ENCODE measurements around the gene NSA2.
A peak's percentile ranks its signal among the peaks of the same experiment; 100 is the strongest.
"Not testable (repeated sequence)": the region's sequence is repeated elsewhere in the genome, so short reads cannot be mapped to it uniquely, and the experiment has no call there.

The NSA2 gene

DNA sequence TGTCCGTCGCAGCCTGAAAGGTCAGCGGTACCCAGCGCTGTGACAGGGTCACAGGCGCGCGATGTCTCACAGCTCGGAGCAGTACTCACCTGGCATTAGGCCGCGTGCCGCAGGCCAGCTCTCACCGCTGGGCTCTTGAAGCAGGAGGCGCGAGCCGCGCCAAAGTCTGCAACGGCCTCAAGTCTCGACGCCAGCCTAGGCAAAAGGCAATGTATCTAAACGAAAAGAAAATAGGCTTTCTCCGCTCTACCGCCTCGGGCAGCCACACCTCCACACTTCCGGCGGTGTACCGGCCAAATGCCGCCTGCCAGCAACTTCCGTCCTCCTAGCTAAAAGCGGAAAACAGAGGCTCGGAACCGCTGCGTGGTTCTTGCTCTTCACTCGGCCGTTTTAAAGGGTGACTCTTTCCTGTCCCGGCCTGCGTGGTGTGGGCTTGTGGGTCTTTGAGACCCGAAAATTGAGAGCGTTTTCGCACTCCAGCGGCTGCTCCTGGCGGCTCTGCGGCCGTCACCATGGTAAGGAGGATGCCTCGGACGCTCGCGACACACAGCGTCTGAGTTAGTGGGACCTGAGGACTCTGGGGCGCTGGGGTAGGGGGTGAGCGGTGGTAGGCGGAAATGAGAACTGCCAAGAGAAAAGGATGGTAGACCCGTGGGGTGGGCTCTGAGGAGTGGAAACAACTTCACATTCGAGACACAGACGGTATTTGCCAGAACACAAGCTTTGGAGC lies at the start of gene NSA2, which contains the start of gene GFM2:
Gene NSA2, plus strand, starts transcription at position 401 of the 730 bp plus-strand sequence. Its CDS starts 112 bp downstream, at position 513.
Gene GFM2, minus strand, starts transcription at position 269 of the 730 bp plus-strand sequence. CDS start 3,375 bp downstream, outside the sequence.
- peak; percentile 74 for DNase-seq

DNA sequence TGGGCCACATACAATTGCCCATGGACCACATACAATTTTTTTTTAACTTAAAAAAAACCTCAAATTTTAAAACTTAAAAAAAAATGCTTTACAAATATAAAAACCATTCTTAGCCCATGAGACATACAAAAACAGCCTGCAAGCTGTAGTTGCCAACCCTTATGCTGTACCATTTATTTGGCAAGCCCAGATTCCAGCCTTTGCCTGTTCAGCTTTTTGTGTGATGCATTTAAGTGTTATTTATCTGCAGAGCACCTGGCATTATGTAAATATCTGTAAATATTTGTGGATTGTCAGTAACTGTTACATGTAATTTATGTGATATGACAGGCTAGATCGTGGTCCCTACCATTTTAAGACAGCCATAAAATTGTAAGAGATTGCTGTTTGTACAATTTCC lies 49.5 kb upstream of the NSA2 start:
- no peak for DNase-seq

DNA sequence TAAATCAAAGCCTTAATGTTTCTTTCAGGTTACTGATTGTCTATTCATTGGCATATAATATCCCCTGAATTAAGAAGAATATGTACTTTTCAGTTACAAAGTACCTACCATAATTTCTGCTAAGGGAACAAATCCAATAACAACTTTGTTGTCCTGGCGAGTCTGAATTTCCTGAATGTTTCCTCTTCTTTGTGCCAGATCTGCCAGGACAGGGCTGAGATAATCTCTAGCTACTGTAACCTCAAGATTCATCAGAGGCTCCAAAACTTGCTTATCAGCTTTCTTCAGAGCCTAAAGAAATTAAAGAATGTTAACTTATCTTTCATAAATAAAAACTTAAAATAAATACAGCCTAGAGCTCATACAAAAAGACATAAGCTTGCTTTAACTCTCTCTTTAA lies 44.8 kb upstream of the NSA2 start:
- no peak for DNase-seq

DNA sequence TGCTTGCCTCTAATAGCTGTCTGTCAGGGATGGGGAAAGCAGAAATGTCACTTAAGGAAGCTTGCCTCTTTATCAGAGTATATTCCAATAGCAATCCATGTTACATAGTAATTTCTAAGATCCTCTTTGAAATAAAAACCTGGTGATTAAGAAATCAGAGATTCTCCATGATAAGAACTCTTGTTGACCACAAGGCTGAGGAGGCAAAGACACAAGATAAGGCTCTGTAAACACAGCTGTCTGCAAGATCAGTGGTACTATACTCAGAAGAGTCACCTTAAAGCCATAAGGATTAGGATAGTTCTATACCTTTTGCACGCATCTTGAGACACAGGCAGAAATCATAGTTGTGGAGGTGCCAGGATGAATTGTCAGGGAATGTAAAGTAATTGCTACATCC lies 41.7 kb upstream of the NSA2 start:
- DNase-seq = peak; percentile 1

DNA sequence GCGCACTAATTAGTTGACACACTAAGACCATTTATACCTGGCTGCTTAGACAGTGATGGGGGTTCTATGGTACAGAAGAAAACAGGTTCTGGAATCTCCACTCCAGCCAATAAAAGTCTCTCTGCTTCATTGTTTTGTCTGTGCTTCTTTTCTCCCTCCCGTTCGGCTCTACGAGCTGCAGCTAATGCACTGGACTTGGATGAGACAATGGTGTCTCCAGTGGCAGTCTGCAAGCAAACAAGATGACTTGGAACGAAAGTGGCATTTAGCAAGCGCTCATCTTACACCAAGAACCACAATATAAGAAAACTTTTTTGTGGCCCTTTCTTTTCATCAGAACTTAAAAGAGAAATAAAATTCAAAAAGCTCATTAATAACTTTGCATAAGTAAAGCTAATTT lies 30.3 kb upstream of the NSA2 start:
- no peak for DNase-seq

DNA sequence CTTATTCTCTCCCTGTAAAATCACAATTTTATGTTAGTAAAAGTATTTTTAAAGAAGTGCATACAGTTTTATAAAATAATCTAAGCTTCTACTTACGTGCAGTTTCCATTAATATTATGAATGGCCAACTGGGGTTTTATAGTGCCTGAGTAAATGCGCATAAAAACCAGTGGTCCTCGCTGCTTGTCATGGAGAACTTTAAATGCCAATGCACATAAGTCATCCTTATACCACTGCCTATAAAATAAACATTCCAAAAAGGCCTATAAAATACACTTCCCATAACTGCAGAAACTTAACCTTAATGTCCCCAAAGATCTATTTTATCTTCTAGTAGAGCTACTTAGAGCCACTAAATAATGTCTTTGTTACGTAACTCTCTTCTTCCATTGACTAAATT lies 28.6 kb upstream of the NSA2 start:
- no peak for DNase-seq

DNA sequence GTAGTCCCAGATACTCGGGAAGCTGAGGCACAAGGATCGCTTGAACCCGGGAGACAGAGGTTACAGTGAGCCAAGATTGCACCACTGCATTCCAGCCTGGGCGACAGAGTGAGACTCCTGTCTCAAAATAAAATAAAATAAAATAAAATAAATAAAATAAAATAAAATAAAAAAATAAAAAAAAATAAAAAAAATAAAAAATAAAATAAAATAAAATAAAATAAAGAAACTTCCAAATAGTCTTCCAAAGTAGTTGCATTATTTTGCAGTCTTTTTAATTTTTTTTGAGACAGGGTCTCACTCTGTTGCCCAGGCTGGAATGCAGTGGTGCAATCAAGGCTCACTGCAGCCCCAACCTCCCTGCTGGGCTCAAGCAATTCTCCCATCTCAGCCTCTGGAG lies 18.3 kb upstream of the NSA2 start:
- not testable (repeated sequence) for DNase-seq

DNA sequence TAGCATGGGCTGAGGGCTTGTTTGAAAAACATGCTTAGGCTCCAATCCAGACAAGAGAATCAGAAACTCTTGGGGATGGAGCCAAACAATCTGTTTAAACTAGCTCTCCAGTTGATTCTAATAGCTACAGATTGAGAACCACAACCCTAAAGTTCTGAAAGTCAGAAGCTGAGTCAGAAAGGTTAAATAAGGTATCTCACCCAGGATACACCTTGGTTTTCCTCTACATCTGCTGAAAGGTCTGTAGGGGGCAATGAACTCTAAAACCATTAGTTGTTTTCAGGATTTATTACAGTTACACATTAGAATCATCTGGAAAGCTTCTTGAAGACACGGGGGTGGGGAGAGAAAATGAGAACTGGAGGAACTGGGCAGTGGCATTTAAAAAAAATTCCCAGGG lies 5.8 kb upstream of the NSA2 start:
- DNase-seq = no peak

DNA sequence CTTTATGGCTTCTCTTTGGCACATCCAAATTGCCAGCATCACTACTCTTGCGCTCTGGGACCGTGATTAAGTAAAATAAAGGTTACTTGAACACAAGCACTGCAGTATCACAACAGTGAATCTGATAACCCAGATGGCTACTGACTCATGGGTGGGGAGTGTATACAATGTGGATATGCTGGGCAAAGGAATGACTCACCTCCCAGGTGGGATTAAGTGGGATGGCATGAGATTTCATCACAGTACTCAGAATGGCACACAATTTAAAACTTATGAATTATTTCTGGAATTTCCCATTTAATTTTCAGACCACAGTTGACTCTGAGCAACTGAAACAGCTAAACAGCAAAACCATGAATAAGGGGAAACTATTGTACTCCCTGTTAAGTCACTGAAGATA lies 4.5 kb upstream of the NSA2 start:
- no peak for DNase-seq

DNA sequence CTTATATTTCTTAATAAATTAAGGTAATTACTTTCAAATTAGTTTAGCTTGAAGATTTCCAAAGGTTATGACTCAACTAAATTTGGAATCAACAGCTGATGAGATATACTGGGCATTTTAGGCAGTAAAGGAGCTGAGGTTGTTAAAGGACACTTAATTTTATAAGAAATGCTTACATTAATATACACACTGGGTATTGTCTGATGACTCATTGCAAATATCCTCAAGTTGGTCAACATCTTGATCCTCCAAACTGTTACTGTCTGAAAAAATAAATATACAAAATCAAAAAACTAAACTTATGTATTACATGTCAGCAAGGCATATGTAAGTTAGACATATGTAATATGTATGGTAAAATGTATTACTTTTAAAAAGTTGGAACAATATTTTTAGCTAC lies 3.5 kb upstream of the NSA2 start:
- DNase-seq = no peak

DNA sequence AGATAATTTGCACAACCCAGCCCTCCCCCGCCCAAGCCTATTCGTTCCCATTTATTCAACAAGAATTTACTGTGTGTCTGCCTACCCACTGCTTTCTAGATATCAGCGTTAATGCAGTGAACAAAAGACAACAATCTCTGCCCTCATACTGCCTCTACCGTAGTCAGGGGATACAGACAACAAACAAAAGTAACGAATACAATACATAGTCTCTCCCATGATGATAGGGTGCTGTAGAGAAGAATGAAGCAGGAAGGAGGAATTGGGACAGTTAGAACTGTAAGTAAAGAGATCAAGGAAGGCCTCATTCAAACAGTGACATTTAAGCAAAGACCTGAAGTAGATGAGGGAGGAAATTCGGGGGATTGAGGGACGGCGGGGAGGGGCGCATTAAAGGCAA lies 1.8 kb upstream of the NSA2 start:
- DNase-seq = no peak

DNA sequence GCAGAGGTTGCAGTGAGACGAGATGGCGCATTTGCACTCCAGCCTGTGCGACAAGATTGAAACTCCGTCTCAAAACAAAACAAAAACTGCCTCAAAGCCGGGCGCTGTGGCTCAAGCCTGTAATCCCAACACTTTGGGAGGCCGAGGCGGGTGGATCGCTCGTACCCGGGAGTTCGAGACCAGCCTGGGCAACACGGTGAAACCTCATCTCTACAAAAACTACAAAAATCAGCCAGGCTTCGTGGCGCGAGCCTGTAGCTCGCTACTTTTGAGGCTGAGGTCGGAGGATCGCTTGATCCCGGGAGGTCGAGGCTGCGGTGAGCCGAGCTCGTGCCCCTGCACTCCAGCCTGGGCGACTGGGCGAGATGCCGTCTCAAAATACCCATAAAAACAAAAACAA lies 1.1 kb upstream of the NSA2 start:
- no peak for DNase-seq

DNA sequence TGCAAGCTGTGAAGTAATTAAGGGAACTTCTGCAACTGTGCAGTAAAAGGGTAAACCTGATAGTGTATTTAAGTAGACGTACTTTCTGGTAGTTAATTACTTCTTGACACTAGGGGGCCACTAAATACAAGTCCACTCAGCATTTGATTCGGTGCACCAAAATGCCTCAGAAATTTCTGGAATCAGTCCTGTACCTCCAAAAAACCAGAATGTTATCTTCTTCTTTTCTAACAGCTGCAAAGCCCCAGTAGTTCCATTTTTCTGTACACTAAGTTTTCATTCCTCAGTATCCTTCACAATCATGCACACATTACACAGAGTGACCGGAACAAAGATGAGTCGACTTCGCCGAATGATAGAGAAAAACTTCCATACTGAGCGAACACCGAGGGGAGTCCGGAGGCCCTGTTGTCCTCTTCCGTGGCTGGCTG lies 616 bp upstream of the NSA2 start:
- DNase-seq = peak; percentile 1

DNA sequence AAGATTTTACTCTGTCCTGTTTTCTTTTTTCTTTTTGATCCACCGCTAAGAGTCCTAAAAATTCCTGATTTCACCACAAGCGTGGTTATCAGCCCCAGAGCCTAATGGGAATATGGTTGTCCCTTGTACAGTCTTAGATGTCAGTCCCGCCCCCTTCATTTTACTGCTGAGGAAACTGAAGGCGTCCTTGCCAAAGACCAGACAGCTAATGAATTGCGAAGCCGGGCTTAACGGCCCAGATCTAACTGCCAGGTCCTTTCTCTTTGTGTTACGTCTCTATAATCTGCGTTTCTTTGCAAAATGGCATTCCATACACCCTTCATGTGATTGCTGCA lies 497 bp downstream of the NSA2 start:
- DNase-seq = no peak

DNA sequence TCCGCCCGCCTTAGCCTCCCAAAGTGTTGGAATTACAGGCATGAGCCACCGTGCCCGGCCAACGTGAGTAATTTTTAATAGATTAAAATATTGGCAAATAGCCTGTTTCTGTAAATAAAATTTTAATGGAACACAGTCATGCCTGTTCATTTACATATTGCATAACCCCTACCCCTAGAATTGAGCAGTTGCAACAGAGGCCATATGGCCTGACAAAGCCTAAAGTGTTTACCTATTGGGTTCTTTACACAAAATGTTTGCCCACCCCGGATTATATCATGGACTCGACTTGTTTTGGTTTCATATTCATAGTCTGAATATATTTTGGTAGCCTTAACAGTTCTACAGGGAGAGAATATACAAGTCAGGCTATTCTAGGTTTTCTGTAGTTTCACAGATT lies 5.3 kb downstream of the NSA2 start:
- no peak for DNase-seq

DNA sequence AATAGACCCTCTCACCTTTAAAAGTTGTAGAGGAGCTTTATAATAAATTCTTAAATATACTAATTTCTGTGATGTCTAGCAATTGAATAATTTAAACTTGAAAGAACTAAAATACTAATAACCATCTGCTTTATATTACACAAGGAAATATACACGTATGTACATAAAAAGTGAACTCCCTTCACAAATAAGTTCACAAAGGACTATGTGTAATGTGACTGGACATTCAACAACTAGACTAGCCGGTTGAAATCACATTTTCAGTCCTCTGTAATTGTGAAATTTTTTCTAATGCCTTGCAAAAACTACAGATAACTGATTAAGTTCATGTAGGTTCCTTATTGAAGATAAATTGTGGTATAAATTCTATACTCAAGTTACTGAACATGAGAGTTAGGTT lies 11.6 kb downstream of the NSA2 start:
- DNase-seq = no peak

DNA sequence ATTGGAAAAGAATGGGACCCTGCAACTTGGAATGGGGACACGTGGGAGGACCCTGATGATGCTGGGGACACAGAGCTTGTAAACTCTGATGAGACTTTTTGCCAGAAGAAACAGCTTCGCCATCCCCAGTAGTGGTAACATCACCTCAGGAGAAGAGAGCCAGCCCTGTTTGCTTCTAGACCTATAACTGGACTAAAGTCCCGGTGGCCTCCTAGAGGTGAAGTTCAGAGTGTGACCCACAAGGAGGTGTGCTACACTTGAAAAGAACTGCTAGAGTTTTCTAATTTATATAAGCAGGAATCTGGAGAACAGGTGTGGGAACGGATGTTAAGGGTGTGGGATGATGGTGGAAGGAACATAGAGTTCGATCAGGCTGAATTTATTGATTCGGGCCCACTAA lies 19.8 kb downstream of the NSA2 start:
- no peak for DNase-seq

DNA sequence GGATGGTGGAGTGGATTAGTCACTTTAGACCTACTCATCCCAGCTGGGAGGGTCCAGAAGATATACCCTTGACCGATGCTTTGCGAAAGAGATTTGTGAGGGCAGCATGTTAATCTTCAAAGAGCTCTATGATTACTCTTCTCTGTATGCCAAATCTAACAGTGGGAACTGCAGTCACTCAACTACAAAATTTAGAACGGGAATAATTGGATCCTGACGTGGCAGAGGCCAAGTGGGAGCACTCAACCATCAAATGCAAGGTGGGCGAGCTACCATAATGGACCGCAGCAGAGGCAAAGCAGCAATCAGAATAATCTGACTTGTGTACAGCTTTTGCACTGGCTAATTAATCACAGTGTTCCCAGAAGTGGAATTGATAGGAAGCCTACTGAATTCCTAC lies 20.4 kb downstream of the NSA2 start:
- no peak for DNase-seq

DNA sequence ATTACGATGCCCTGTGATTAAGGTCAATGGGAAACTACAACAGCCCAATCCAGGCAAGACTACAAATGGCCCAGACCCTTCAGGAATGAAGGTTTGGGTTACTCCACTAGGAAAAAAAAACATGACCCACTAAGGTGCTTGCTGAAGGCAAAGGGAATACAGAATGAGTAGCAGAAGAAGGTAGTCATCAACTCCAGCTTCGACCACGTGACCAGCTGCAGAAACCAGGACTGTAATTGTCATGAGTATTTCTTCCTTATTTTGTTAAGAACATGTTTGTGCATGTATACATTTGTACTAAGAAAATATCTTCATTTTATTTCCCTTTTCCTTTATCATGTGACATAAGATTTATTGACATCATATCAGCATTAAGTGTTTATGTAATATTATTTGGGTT lies 24.6 kb downstream of the NSA2 start:
- not testable (repeated sequence) for DNase-seq

DNA sequence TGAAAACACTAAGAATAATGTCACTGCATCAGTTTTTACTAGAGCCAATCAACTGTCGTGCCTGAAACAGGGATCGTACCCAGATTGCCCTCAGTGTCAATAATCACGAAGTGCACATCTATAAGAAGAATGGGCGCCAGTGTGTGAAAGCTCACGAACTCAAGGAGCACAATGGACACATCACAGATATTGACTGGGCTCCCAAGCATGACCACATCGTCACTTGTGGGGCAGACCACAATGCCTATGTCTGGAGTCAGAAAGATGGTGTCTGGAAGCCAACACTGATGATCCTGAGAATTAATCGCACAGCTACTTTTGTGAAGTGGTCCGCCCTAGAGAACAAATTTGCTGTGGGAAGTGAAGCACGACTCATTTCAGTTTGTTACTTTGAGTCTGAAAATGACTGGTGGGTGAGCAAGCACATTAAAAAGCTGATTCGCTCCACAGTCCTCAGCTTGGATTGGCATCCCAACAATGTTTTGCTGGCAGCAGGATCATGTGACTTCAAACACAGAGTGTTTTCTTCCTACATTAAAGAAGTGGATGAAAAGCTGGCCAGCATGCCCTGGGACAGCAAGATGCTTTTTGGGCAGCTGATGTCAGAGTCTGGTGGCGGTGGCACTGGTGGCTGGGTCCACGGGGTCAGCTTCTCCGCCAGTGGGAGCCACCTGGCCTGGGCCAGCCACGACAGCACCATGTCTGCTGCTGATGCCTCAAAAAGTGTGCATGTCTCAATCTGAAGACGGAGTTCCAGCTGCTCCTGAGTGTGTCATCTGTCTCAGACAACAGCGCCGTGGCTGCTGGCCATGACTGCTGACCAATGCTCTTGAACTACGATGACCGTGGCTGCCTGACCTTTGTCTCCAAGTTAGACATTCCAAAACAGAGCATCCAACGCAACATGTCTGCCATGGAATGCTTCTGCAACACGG lies 32.2 kb downstream of the NSA2 start:
- DNase-seq = no peak

DNA sequence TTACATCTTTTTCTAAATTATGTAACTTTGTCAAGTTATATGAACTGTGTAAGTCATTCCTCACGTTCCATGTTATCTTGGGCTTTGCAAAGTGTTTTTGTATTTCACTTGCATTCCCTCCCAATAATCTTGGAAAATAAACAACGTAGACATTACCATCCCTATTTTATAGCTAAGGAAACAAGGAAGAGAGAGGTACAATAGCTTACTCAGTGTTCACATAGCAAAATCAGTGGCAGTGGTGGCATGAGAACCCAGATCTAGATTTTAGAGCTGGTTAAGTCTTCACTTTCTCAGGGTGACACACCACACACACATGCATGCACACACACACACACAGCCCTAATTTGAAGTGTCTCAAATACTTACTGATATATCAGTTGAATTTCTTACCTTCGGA lies 34.1 kb downstream of the NSA2 start:
- no peak for DNase-seq

DNA sequence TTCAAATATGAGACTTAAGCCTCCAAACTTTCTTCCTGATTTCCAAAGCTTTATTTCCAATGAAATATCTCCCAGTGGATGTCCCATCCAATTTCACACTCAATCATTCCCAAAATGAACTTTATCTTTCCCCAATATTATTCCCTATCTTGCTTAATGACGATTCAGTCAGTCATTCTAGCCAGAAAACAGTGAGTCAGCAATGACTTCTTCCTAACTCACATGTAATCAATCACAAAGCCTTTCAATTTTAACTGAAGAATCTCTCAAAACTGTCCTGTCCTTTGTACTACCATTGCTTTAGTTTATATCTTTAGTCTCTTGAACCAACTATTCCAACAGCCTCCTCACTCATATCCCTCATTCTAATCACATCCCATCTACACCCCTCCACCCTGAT lies 34.9 kb downstream of the NSA2 start:
- DNase-seq = no peak

DNA sequence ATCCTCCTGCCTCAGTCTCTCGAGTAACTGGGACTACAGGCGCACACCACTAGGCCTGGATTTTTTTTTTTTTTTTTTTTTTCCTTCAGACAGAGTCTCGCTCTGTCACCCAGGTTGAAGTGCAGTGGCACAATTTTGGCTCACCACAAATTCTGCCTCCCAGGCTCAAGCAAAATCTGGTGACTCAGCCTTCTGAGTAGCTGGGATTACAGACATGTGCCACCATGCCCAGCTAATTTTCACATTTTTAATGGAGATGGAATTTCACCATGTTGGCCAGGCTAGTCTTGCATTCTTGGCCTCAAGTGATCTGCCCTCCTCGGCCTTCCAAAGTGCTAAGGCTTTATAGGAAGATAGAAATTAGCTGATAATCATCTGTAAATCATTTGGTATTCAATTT lies 43.9 kb downstream of the NSA2 start:
- no peak for DNase-seq

DNA sequence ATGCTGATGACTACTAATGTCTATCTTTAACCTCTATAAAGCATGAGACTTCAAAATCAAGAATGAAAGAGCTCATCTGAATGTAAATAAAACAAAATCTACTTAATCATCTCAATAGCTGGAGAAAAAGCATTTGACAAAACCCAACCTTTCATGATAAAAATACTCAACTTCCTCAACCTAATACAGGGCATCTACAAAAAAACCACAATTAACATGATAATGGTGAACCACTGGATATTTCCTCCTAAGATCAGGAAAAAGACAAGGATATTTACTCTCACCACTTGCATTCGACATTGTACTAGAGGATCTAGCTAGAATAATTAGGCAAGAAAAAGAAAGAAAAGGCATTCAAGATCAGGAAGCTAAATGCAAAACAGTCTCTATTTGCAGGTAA lies 49.8 kb downstream of the NSA2 start:
- DNase-seq = no peak
